Sigmoid colon (tissue), 7 donors: ENCODE results near the gene CLECL1. TPM values are rescaled to one million over a fixed set of nuclear protein-coding genes. Genes with fewer than 3 reads are reported as not detected.
A peak's percentile ranks its signal among the peaks of the same experiment; 100 is the strongest.

ENCODE experiments used
- DNase-seq: peaks from one replicate; pipeline ENCODE4 v3.0.0-alpha.2; 2019
- H3K27ac ChIP-seq, 4 donors: fragments of 200-600 bp; sonication (generic); one replicate each; pipeline ENCODE4 v1.5.1; 2016 to 2019; ENCODE audit warnings: mild to moderate bottlenecking in 1 of 4
- H3K27me3 ChIP-seq, 3 donors: fragments of 200-600 bp; sonication (generic); one replicate each; pipeline ENCODE4 v1.5.1; 2019; ENCODE audit warnings: mild to moderate bottlenecking in 1 of 3
- H3K36me3 ChIP-seq, 4 donors: fragments of 200-600 bp; sonication (generic); one replicate each; pipeline ENCODE4 v1.5.1; 2016 to 2019
- H3K4me1 ChIP-seq, 4 donors: fragments of 200-600 bp; sonication (generic); one replicate each; pipeline ENCODE4 v1.5.1; 2017 to 2019
- H3K4me3 ChIP-seq, 4 donors: fragments of 200-600 bp; sonication (generic); one replicate each; pipeline ENCODE4 v1.5.1; 2017 to 2019; ENCODE audit warnings: mild to moderate bottlenecking in 2 of 4, moderate library complexity in 1 of 4
- H3K9me3 ChIP-seq, 4 donors: fragments of 200-600 bp in 3 of 4; sonication (generic) in 3 of 4; one replicate each; pipeline versions ENCODE4 v1.5.1 to v1.6.1; 2013 to 2019
- CTCF ChIP-seq, 4 experiments: fragments of 450-650 bp in 3 of 4; fragments of 200-600 bp in 1 of 4; IDR thresholded peaks; one replicate each; pipeline ENCODE4 v1.5.1; 2016 to 2019; ENCODE audit warnings: antibody characterized with exemption in 4 of 4, mild to moderate bottlenecking in 3 of 4, moderate library complexity in 2 of 4
- EP300 ChIP-seq, 4 donors: sonication (generic); formaldehyde crosslinking; IDR thresholded peaks; one replicate each; pipeline ENCODE4 v1.6.1; 2017; ENCODE audit warnings: antibody characterized with exemption in 4 of 4
- POLR2A ChIP-seq, 2 donors: fragments of 450-650 bp; IDR thresholded peaks; one replicate each; pipeline ENCODE4 v1.6.1; 2016; ENCODE audit warnings: antibody characterized with exemption in 2 of 2, mild to moderate bottlenecking in 2 of 2, moderate library complexity in 2 of 2
- POLR2AphosphoS5 ChIP-seq, 4 donors: sonication (generic); formaldehyde crosslinking; IDR thresholded peaks; one replicate each; pipeline ENCODE4 v1.6.1; 2017; ENCODE audit warnings: antibody characterized with exemption in 4 of 4
- WGBS, 2 donors: extraction: QIAGEN DNeasy Blood & Tissue Kit; methylation state at CpG; one replicate each; pipeline ENCODE4 v1.1.7; 2013; 5-methylcytosine and 5-hydroxymethylcytosine counted together
- intact Hi-C: fragments of 100-400 bp; cut with DNase I; formaldehyde crosslinking; loops from one replicate; pipeline ENCODE4 v1.15.1; 2023
- polyA plus RNA-seq, 3 donors: library from polyadenylated mRNA; stranded (reverse); fragments of 200-250 nt; gene quantifications; one replicate each; pipeline ENCODE4 v1.2.3, GENCODE V29; 2013
- total RNA-seq, 4 donors: library from RNA; depleted of rRNA; stranded (reverse); fragments of >200 nt; gene quantifications; one replicate each; pipeline ENCODE4 v1.1.0, GENCODE V29; 2016
- donor health status: healthy with polysubstance abuse.
- donor health status: Bipolar disorder and iron deficiency.
- donor health status: healthy.

The CLECL1 gene
- total and polyA plus RNA-seq, 7 donors, result 4.5 TPM; not detected in 6

DNA sequence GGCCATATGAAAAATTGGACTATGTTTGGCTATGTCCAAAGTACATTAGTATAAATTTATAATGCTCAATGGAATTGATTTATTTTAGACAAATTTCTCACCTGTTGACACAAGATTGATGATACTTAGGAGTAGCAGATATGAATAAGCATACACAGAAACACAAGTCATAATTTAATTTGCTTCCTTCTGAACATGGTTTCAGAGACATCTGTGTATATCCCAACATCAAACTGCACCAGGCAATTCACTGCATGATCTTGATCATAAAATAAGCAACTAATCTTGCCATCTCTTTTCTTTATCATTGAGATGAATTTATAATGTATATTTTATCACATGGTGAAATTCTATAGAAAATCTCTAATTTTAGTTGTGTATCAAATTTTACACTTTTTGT, 3.8 kb downstream of the CLECL1 start:
- H3K27me3 ChIP-seq, result no peaks in the 10 kb centered on the region
- intact Hi-C loops, result no loop called here
- no peak for DNase-seq
- H3K27ac ChIP-seq, result no peak overlapping the region
- no peaks in the 10 kb centered on the region for H3K9me3 ChIP-seq
- no peak for TF ChIP-seq CTCF (IDR thresholded peaks at IDR 0.05)
- no peak for TF ChIP-seq EP300 (IDR thresholded peaks at IDR 0.05)
- TF ChIP-seq POLR2AphosphoS5 (IDR thresholded peaks at IDR 0.05), result no peak
- no peak for TF ChIP-seq POLR2A (IDR thresholded peaks at IDR 0.05)
- no peak overlapping the region for H3K4me3 ChIP-seq
- no peaks in the 10 kb centered on the region for H3K36me3 ChIP-seq
- H3K4me1 ChIP-seq, result no peaks in the 10 kb centered on the region

DNA sequence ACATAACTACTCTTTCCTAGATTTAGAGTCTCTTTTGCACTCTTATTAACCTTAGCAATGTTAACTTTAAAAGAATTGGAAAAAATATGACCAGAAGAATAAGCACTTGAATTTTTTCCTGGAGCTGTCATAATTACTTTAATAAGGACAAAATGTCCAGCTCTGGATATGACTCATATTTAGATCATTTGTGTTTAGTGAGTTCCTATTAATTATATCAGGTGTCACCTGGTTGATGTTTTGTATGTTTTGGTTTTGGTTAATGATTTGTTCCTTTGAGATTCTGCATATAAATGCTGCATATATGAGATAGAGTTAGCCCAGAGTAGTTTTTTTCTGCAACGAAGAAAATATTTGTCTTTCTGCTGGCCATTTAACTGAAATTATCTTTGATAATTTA, 5.1 kb downstream of the CLECL1 start:
- WGBS, 2 donors, result 70 to 92% methylated on average over 1 of the region's 1 CpG

DNA sequence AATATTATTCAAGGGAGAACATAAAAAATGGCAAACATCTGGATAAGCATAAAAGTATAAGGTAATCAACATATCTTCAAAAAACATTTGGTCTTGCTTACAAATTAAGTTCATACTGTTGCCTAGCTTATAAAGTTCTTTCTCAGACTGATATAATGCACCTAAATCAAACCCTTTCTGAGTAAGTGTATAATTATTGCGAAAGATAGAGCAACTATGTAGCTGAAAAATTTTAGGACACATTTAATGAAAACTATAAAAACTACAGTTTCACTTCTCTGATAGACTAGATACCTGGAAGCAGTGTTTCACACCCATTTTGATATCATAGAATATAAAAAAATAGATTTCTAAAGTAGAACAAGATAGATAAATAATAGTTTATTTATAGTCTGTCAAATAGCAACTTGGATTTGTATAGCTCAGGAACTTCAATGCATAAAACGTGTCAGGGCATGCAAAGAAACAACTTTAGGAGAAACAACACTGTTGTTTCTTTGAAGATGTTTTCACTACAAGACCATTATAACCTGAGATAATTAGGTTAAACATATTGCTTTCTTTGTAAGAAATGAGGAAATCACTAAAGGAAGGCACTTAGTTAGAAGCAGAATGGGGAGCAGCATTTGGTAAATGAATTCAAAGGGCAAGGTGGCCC, 7.6 kb downstream of the CLECL1 start:
- DNase-seq, result no peak
- no peaks in the 10 kb centered on the region for H3K4me1 ChIP-seq
- TF ChIP-seq EP300 (IDR thresholded peaks at IDR 0.05), result no peak
- TF ChIP-seq CTCF (IDR thresholded peaks at IDR 0.05), result no peak
- TF ChIP-seq POLR2A (IDR thresholded peaks at IDR 0.05), result no peak
- TF ChIP-seq POLR2AphosphoS5 (IDR thresholded peaks at IDR 0.05), result no peak
- H3K27me3 ChIP-seq, result no peaks in the 10 kb centered on the region
- H3K36me3 ChIP-seq, result no peaks in the 10 kb centered on the region
- no peak overlapping the region for H3K4me3 ChIP-seq
- no peak overlapping the region for H3K27ac ChIP-seq
- 61 to 64% methylated on average over 2 of the region's 2 CpGs for WGBS, 2 donors
- no peaks in the 10 kb centered on the region for H3K9me3 ChIP-seq
- intact Hi-C loops, result no loop called here

More for the DNA sequence above, 5.1 kb downstream of the CLECL1 start:
- Histone ChIP-seq H3K36me3 (no peaks in the 10 kb centered on the region), H3K27ac (no peak overlapping the region), H3K4me1 (no peaks in the 10 kb centered on the region), H3K27me3 (no peaks in the 10 kb centered on the region), H3K9me3 (no peaks in the 10 kb centered on the region), H3K4me3 (no peak overlapping the region)
- TF ChIP-seq EP300 (IDR thresholded peaks at IDR 0.05), result no peak
- no peak for TF ChIP-seq POLR2A (IDR thresholded peaks at IDR 0.05)
- no peak for TF ChIP-seq POLR2AphosphoS5 (IDR thresholded peaks at IDR 0.05)
- no peak for DNase-seq
- intact Hi-C loops, result no loop called here

DNA sequence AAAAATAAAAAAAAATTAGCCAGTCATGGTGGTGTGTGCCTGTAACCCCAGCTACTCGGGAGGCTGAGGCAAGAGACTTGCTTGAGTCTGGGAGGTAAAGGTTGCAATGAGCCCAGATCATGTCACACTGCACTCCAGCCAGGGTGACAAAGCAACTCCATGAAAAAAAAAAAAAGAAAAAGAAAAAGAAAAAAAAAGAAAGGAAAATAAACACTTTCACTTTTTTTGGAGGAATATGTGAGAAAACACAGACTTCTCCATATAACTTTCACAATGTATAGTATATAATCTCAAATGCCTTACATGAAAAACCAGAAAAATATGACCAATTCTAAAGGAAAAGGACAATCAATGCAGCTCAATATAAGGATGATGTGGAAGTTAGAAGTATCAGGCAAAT, 8.9 kb downstream of the CLECL1 start:
- intact Hi-C loops, result no loop called here
- H3K9me3 ChIP-seq, result no peaks in the 10 kb centered on the region
- no peak overlapping the region for H3K4me3 ChIP-seq
- TF ChIP-seq POLR2AphosphoS5 (IDR thresholded peaks at IDR 0.05), result no peak
- TF ChIP-seq CTCF (IDR thresholded peaks at IDR 0.05), result no peak
- no peak for TF ChIP-seq POLR2A (IDR thresholded peaks at IDR 0.05)
- no peak for TF ChIP-seq EP300 (IDR thresholded peaks at IDR 0.05)
- no peak overlapping the region for H3K27ac ChIP-seq
- WGBS, 2 donors, result 89 to 95% methylated on average over 1 of the region's 1 CpG
- H3K4me1 ChIP-seq, result no peaks in the 10 kb centered on the region
- no peaks in the 10 kb centered on the region for H3K27me3 ChIP-seq
- no peak for DNase-seq
- no peaks in the 10 kb centered on the region for H3K36me3 ChIP-seq

DNA sequence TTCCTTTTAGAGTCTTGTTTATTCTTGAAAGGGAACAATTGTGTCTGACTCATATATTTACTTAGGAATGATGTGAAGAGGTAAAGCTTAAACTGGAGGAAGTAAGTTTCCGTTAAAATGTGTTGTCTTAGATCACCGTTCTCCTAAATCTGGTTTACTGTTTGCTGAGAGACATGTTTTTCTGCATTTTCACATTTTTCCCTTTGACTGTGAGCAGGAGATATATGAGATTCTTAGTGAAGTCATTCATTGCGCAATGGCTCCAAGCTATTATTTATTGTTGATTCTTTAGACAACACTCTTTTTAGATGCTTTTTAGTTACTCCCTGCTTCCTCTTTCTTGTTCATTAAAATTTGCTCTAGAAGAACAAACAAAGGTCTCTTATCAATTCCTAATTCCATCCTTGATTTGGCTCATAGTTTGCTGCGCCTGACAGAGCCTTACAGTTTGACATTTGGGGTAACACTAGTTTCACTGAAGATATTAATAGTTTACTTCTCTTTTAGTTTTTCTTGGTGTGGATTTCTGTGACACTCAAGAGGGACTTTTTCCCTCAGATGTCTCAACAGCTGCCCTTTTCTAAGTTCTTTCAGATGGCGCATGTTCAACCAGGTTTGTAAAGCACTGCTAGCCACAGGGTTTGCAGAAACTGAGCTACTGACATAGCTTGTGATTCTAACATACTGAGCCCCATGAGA, 11.4 kb downstream of the CLECL1 start:
- no peaks in the 10 kb centered on the region for H3K27me3 ChIP-seq
- DNase-seq, result no peak
- H3K27ac ChIP-seq, result peak overlapping the region in 1 of 4 donors; percentile 25
- H3K9me3 ChIP-seq, result no peaks in the 10 kb centered on the region
- H3K4me1 ChIP-seq, result no peaks in the 10 kb centered on the region
- H3K4me3 ChIP-seq, result no peak overlapping the region
- TF ChIP-seq EP300 (IDR thresholded peaks at IDR 0.05) (no peak), POLR2AphosphoS5 (IDR thresholded peaks at IDR 0.05) (no peak), CTCF (IDR thresholded peaks at IDR 0.05) (no peak), POLR2A (IDR thresholded peaks at IDR 0.05) (no peak)
- intact Hi-C loops, result no loop called here
- 48 to 52% methylated on average over 5 of the region's 5 CpGs for WGBS, 2 donors
- H3K36me3 ChIP-seq, result no peaks in the 10 kb centered on the region
